HCT116 (cell line): ENCODE measurements around the gene SPON2. TPM values are rescaled to one million over a fixed set of nuclear protein-coding genes. Genes with fewer than 3 reads are reported as not detected.

Experiments used
- ATAC-seq: fragments of 200-7000 bp; cut with Tn5 transposase; 2 replicates; pipeline ENCODE4 v1.9.1; 2020; ENCODE audit warnings: mild to moderate bottlenecking, moderate library complexity
- BruUV-seq: library from RNA; stranded (reverse); fragments of 400-500 nt; replicated peaks from 2 replicates; lab custom pipeline; 2021; lab: Mats Ljungman, UMichigan
- CTCF ChIA-PET: fragments of 300-600 bp; sonication (Branson Sonifier 250); formaldehyde crosslinking; loops from one replicate; lab custom pipeline; 2021; ENCODE audit warnings: antibody characterized with exemption; lab: Charles Lee
- POLR2A ChIA-PET: fragments of 300-600, 350-600 bp; sonication (Branson Sonifier 250); formaldehyde crosslinking; loops from one replicate; lab custom pipeline; 2021; ENCODE audit warnings: antibody characterized with exemption; lab: Charles Lee
- RAD21 ChIA-PET, 2 experiments: fragments of 300-600 bp; sonication (Branson Sonifier 250); formaldehyde crosslinking; loops; one replicate each; lab custom pipeline; 2023; ENCODE audit warnings: low total read pairs in 2 of 2; ENCODE audit not compliant: uncharacterized antibody in 2 of 2, unreplicated experiment in 2 of 2, low non-redundant PET in 1 of 2; lab: Charles Lee
- DNase-seq: peaks from one replicate; pipeline ENCODE4 v3.0.0-alpha.2; 2010; ENCODE audit warnings: low read depth, low spot score
- H2AFZ ChIP-seq: fragments of 200-600 bp; shearing (Covaris generic), sonication (generic); 2 replicates; pipeline ENCODE4 v1.6.1; 2017; ENCODE audit warnings: low read depth, mixed run types, mixed read lengths, antibody characterized with exemption, low read length; ENCODE audit not compliant: poor library complexity, severe bottlenecking
- H3K27ac ChIP-seq: 2 replicates; pipeline ENCODE4 v1.5.1; 2012; ENCODE audit warnings: low read depth, low read length
- H3K27me3 ChIP-seq: fragments of 200-600 bp; sonication (generic); 2 replicates; pipeline ENCODE4 v1.6.1; 2016; ENCODE audit warnings: mixed run types, low read length, mixed read lengths; ENCODE audit not compliant: insufficient read depth
- H3K36me3 ChIP-seq, 2 experiments: fragments of 200-500 bp in 1 of 2; fragments of 200-600 bp in 1 of 2; sonication (Bioruptor generic) in 1 of 2; sonication (generic) in 1 of 2; 2 replicates each; pipeline versions ENCODE4 v1.5.1 to v1.6.1; 2014 to 2016; ENCODE audit warnings: low read length in 2 of 2, inconsistent platforms in 1 of 2, mixed read lengths in 1 of 2, mixed run types in 1 of 2; ENCODE audit not compliant: insufficient read depth in 2 of 2, control insufficient read depth in 1 of 2
- H3K4me1 ChIP-seq, 2 experiments: fragments of 200-600 bp in 1 of 2; sonication (generic) in 1 of 2; 2 replicates each; pipeline versions ENCODE4 v1.5.1 to v1.6.1; 2012 to 2017; ENCODE audit warnings: low read length in 2 of 2, inconsistent platforms in 1 of 2, mild to moderate bottlenecking in 1 of 2, mixed read lengths in 1 of 2, mixed run types in 1 of 2, moderate library complexity in 1 of 2; ENCODE audit not compliant: insufficient read depth in 2 of 2, control insufficient read depth in 1 of 2
- H3K4me2 ChIP-seq: fragments of 200-600 bp; sonication (generic); 2 replicates; pipeline ENCODE4 v1.6.1; 2017; ENCODE audit warnings: mixed run types, low read length, mixed read lengths
- H3K4me3 ChIP-seq, 2 experiments: fragments of 200-600 bp in 1 of 2; sonication (generic) in 1 of 2; replicated peaks in 1 of 2; 2 replicates each; pipeline ENCODE4 v1.5.1; 2011 to 2016; ENCODE audit warnings: low read length in 2 of 2, control low read depth in 1 of 2, low read depth in 1 of 2, mild to moderate bottlenecking in 1 of 2, mixed read lengths in 1 of 2, mixed run types in 1 of 2
- H3K79me2 ChIP-seq: fragments of 200-600 bp; sonication (generic); 2 replicates; pipeline ENCODE4 v1.6.1; 2017; ENCODE audit warnings: mild to moderate bottlenecking, mixed run types, low read length, moderate library complexity, mixed read lengths; ENCODE audit not compliant: insufficient read depth
- H3K9ac ChIP-seq: fragments of 200-600 bp; sonication (generic); 2 replicates; pipeline ENCODE4 v1.6.1; 2016; ENCODE audit warnings: low read length, mixed read lengths
- H3K9me2 ChIP-seq: fragments of 200-600 bp; sonication (generic), shearing (Covaris generic); 2 replicates; pipeline ENCODE4 v1.6.1; 2017; ENCODE audit warnings: mixed run types, mild to moderate bottlenecking, moderate library complexity; ENCODE audit not compliant: insufficient read depth
- H3K9me3 ChIP-seq, 2 experiments: fragments of 200-500 bp in 1 of 2; fragments of 200-600 bp in 1 of 2; sonication (Bioruptor generic) in 1 of 2; sonication (generic) in 1 of 2; 2 replicates each; pipeline ENCODE4 v1.6.1; 2014 to 2017; ENCODE audit warnings: low read length in 2 of 2, mixed read lengths in 2 of 2, inconsistent platforms in 1 of 2, low read depth in 1 of 2, mild to moderate bottlenecking in 1 of 2, mixed run types in 1 of 2, moderate library complexity in 1 of 2; ENCODE audit not compliant: control insufficient read depth in 1 of 2, insufficient read depth in 1 of 2
- H4K20me1 ChIP-seq: fragments of 200-600 bp; sonication (generic), shearing (Covaris generic); 2 replicates; pipeline ENCODE4 v1.6.1; 2017; ENCODE audit warnings: mixed run types, mild to moderate bottlenecking, moderate library complexity; ENCODE audit not compliant: insufficient read depth
- ATF3 ChIP-seq: IDR thresholded peaks from 2 replicates; pipeline ENCODE4 v1.6.1; 2012
- CBX3 ChIP-seq: IDR thresholded peaks from 2 replicates; pipeline ENCODE4 v1.6.1; 2012; ENCODE audit warnings: low read depth
- CEBPB ChIP-seq: IDR thresholded peaks from 2 replicates; pipeline ENCODE4 v1.6.1; 2012; ENCODE audit warnings: low read depth
- CTCF ChIP-seq, 3 experiments: fragments of 200-600 bp in 1 of 3; sonication (generic) in 1 of 3; IDR thresholded peaks in 2 of 3; conservative IDR thresholded peaks in 1 of 3; 2 replicates each; pipeline ENCODE4 v1.5.1; 2012 to 2017; ENCODE audit warnings: low read depth in 2 of 3, low read length in 2 of 3, antibody characterized with exemption in 1 of 3, borderline replicate concordance in 1 of 3, control low read depth in 1 of 3, mild to moderate bottlenecking in 1 of 3, mixed read lengths in 1 of 3, mixed run types in 1 of 3, moderate library complexity in 1 of 3; ENCODE audit not compliant: insufficient read depth in 1 of 3
- EGR1 ChIP-seq: IDR thresholded peaks from 2 replicates; pipeline ENCODE4 v1.6.1; 2012; ENCODE audit warnings: low read depth
- ELF1 ChIP-seq: IDR thresholded peaks from 2 replicates; pipeline ENCODE4 v1.6.1; 2012; ENCODE audit warnings: low read depth, borderline replicate concordance
- EZH2 ChIP-seq: fragments of 200-600 bp; sonication (generic); IDR thresholded peaks from 2 replicates; pipeline ENCODE4 v1.6.1; 2017; ENCODE audit warnings: antibody characterized with exemption, mixed run types
- FOSL1 ChIP-seq: IDR thresholded peaks from 2 replicates; pipeline ENCODE4 v1.6.1; 2012; ENCODE audit warnings: low read depth
- MAX ChIP-seq: IDR thresholded peaks from 2 replicates; pipeline ENCODE4 v1.6.1; 2012
- REST ChIP-seq: IDR thresholded peaks from 2 replicates; pipeline ENCODE4 v1.6.1; 2012; ENCODE audit warnings: low read depth
- SIN3A ChIP-seq: IDR thresholded peaks from 2 replicates; pipeline ENCODE4 v1.6.1; 2012; ENCODE audit warnings: low read depth
- SP1 ChIP-seq: IDR thresholded peaks from 2 replicates; pipeline ENCODE4 v1.6.1; 2012; ENCODE audit warnings: low read depth
- TCF7L2 ChIP-seq: IDR thresholded peaks from 2 replicates; pipeline ENCODE4 v1.7.0; 2011; ENCODE audit warnings: borderline replicate concordance, inconsistent platforms; ENCODE audit not compliant: insufficient read depth, insufficient read length; ENCODE audit errors: extremely low read depth
- YY1 ChIP-seq: IDR thresholded peaks from 2 replicates; pipeline ENCODE4 v1.6.1; 2011; ENCODE audit warnings: low read length, low read depth, moderate library complexity, mild to moderate bottlenecking; ENCODE audit not compliant: insufficient replicate concordance; ENCODE audit errors: extremely low read depth
- ZBTB33 ChIP-seq: IDR thresholded peaks from 2 replicates; pipeline ENCODE4 v1.6.1; 2011; ENCODE audit warnings: mild to moderate bottlenecking, low read length, moderate library complexity; ENCODE audit not compliant: insufficient replicate concordance; ENCODE audit errors: extremely low read depth
- intact Hi-C: fragments of 100-400 bp; cut with micrococcal nuclease; formaldehyde crosslinking; loops from 2 replicates; pipeline ENCODE4 v1.10.0; 2022
- total RNA-seq: library from RNA; stranded (reverse); gene quantifications from one replicate; pipeline ENCODE4 v1.2.1, GENCODE V29; 2021; ENCODE audit not compliant: unreplicated experiment

The SPON2 gene
- total RNA-seq, 1 experiment from 2014 or later = 1.5 TPM

DNA sequence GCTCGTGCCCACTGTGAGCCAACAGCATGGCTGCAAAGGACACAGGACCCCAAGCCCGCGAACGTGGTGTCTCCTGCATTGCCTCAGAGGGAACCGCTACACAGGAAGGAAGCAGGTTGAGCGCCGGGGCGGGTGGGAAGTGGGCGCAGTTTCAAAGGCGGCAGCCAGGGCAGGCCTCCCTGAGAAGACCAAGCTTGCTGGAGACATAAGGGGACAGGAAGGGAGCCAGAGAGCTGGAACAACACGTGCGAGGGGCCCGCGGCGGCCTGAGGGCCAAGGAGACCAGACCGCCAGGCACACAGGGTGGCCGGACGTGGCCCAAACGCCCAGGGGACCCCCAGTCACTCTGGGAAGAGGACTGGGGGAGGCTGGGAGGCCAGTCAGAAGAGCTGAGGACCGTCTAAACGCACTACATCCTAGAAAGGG, 44.5 kb upstream of the SPON2 start:
- TF ChIP-seq YY1 (no peak), CTCF (IDR thresholded peaks at IDR 0.05 in 2 of 3, conservative IDR thresholded peaks at IDR 0.05 in 1 of 3; ENCODE audit: borderline replicate concordance in 1 of 3, insufficient read depth in 1 of 3, low read depth in 2 of 3, low read length in 2 of 3) (no peak), MAX (no peak), CBX3 (no peak), REST (no peak), EGR1 (no peak), CEBPB (no peak), EZH2 (no peak), TCF7L2 (no peak), SP1 (no peak), SIN3A (no peak), ATF3 (no peak), FOSL1 (no peak), ZBTB33 (no peak), ELF1 (no peak)
- H3K36me3 ChIP-seq = peaks cover 18 to 27% of the 10 kb centered on the region in 2 experiments; a peak in 3 of 4 replicates
- H3K27ac ChIP-seq = no peak overlapping the region
- no peak for DNase-seq
- no peaks in the 10 kb centered on the region for H4K20me1 ChIP-seq
- ChIA-PET CTCF (no interaction called here), POLR2A (no interaction called here), RAD21 (no interaction called here)
- intact Hi-C loops = no loop called here
- H3K79me2 ChIP-seq = peaks cover 17% of the 10 kb centered on the region; the same call in 1 of the 2 replicates
- no peaks in the 10 kb centered on the region for H3K9me3 ChIP-seq
- H3K9ac ChIP-seq = no peak overlapping the region
- no peak overlapping the region for H3K4me2 ChIP-seq
- H3K4me3 ChIP-seq = no peak overlapping the region
- no peak overlapping the region for H2AFZ ChIP-seq
- no peaks in the 10 kb centered on the region for H3K4me1 ChIP-seq
- no peaks in the 10 kb centered on the region for H3K27me3 ChIP-seq
- ATAC-seq = no peak
- BruUV-seq = no TSS peak
- no peaks in the 10 kb centered on the region for H3K9me2 ChIP-seq
